CD4-positive, alpha-beta T cell treated with Interleukin-17A for 1 hour (primary cell): ENCODE results near the gene CDH5.

Experiments used
- DNase-seq: peaks from one replicate; pipeline ENCODE4 v3.0.0-alpha.2; 2020

Gene CDH5

DNA sequence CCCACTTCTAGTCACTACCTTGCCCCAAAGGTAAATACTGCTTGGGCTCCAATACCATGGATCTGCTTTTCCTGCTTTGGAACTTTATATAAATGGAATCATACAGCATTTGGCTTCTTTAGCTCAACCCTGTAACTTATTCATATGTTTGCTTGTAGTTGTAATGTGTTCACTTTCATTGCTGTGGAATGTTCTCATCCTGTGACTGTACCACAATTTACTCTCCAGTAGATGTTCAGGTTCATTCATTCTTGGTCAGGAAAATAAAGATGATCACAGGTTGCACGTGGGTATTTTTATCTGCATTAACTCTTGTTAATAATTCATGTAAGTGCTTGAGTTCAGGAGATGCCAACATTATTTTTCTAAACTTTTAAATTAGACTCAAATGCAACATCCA, 53.9 kb downstream of the CDH5 start:
- DNase-seq: no peak

DNA sequence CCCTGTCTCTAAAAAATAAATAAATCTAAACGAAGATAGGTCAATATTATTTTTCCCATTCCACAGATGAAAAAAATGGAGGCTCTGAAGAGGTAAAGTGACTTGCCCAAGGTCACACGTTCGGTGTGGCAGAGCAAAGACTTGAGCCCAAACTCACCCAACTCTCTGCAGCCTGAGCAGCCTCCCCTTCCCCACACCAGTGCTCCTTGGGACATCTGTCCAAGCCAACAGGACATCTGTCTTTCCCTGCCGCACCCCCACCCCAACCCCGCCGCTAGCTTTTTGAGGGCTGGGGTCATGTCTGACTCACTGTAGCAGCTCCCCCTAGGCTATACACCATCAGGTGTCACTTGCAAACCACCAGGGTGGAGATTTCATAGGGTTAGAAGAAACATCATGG, 55.4 kb downstream of the CDH5 start:
- DNase-seq: no peak

DNA sequence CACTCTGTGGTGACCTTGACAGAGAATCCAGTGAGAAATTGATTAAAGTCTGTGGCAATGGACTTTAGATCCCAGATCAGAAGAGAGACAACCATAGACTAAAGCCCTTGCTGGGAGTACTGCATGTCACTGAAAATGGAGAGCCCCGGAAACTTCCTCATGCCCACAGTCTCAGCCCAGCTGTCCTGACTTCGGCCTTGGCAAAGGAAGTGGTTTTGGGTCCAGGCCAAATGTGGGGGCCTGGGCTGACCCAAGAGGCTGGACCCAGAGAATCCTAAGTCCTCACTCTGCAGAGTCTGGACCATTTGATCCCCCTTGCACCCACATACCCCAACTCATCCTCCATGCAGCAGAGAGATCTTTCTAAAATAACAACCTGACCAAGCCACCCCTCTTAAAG, 55.9 kb downstream of the CDH5 start:
- no peak for DNase-seq

DNA sequence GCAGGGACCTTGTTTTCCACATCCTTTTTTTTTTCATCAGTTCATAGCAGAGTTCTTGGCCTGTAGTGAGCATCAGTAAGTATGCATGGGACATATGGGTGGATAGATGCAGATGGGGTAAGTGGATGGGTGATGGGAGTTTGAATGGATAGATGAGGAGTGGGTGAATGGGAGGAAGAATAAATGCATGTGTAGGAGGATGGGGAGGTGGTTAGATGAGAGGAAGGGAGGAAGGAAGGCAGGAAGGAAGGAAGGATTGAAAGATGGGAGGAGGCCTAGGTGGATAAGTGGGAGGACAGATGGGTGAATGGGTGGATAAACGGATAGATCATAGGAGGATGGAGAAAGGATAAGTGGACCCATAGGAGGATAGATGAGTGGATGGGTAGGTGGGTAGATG, 56.7 kb downstream of the CDH5 start:
- DNase-seq: no peak

DNA sequence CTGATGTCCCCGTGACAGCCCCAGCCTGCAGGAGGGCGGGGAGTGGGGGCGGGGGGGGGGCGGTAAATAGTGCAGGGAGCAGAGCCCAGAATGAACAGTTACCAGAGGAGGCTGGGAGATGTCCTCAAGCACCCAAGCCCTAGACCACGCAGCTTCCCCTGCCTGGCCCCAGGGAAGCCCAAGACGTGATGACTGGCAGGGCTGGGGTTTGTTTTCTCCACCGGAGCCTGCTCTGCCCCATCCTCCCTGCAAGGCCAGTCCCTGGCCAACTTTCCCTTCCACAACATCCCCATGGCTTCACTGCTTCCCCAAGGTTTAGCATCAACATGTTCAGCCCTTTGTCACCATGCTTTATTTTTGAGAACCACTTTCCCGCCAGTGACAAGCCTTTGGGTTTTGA, 59.2 kb downstream of the CDH5 start:
- DNase-seq: no peak

DNA sequence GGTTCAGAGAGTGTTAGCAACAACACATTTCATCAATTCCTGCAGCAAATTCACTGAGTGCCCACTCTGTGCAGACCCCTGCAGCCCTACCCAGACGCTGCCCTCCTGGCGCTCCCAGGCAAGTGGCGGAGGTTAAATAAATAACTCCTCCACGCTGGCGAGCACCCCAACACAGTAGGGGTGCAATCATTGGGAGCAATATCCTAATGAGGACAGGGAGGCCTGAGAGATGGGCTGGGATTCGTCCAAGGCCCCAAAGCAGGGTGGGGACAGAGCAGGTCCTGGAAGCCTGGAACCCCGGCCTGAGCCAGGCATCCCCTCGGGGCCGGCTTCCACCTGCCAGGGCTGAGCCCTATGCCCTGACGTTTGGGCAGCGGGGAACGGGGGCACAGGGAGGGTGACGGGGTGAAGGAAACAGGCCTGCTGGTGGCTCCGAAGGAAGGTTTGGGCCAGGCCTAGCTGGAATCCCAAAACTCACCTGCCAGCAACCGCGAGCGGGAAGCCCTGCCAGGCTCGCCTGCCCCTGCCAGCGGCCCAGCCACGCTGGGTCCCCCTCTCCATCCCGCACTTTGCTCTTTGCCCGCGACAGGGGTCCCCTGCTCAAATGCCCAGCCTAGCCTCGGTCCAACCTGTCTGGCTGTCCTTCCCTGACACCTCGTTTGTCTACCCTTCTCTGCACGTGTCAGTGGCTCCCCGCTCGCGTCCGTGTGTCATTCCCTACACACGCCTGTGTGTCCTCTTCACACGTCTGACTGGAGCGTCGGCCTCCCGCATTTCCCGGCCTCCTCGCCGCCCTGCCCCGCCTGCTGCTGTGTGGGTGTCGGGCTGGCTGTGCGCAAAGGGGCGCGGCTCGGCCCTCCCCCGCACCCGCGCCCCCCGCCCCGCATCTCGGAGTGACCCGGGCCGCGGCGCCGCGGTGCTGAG, 59.9 kb downstream of the CDH5 start:
- no peak for DNase-seq

DNA sequence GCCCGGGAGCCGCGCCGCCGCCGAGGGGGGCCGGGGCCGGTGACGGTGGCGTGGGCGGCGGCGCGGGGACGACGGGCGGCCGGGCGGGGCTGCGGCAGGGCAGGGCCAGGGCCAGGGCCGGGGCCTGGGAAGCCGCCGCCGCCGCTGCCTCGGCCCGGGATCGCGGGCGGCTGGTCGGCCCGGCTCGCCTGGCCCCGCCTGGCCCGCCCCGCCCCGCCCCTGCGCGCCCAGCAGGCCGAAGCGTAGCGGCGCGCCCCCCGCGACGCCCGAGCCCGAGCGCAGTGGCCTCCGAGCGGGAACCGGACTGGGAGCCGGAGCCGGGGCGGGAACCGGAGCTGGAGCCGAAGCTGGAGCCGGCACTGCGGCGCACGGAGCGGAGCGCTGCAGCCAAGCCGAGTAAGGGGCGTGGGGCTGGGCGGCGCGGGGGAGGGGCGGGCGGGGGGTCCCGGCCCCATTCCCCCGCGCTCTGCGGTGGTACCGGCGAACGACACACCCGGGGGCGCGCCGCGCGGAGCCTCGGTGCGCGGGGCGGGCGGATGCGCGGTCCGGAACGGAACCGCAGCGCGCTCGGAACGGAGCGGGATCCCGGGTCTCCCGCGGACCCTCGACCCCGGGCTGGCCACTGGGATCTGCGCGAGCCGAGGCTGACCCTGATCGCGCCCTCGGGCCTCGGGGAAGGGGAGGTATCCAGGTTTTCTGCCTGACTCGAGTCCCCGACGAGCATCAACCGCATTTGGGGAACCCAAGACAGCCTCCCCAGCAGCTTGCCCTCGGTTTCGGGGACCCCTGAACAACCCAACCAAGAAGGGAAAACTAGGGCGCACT, 60.8 kb downstream of the CDH5 start, which contains the start of gene BEAN1:
Gene BEAN1, plus strand, starts transcription at position 260 of the 825 bp plus-strand sequence. CDS start 10,382 bp downstream, outside the sequence.
- no peak for DNase-seq

DNA sequence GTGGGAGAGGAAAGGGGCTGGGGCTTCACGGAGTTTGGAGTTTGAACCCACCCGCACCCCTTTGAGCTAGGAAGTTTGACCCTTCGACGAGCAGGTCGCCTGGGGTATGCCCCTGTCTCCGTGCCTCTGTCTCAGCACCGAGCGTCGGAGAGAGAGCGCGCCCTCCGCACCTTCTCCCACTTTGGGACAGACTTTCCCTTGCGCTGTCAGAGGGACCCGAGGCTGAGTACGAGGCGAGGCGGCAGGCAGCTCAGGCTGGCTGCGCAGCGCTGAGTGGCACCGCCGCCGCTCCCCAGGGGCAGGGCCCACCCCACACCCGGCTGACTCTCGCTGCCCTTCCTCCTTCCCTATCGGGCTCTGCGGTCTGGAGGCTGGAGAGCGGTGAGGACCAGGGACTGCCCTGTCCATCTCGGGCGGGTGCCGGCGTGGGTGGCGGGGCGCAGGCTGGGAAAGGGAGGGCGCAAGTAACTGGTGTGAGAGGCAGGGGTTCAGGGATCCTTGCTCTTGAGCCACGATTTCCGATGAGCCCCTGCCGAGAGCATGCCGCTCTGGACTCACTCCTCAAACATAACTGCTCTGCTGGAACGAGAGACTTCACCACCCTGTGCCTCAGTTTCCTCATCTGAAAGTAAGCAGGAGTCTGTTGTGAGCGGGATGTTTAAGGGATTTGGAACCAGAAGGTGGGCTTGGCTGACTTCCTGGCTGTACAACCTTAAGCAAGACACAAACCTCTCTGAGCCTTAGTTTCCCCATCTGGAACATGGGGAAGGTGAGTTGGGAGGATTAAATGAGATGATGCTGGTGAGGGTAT, 61.6 kb downstream of the CDH5 start:
- no peak for DNase-seq

DNA sequence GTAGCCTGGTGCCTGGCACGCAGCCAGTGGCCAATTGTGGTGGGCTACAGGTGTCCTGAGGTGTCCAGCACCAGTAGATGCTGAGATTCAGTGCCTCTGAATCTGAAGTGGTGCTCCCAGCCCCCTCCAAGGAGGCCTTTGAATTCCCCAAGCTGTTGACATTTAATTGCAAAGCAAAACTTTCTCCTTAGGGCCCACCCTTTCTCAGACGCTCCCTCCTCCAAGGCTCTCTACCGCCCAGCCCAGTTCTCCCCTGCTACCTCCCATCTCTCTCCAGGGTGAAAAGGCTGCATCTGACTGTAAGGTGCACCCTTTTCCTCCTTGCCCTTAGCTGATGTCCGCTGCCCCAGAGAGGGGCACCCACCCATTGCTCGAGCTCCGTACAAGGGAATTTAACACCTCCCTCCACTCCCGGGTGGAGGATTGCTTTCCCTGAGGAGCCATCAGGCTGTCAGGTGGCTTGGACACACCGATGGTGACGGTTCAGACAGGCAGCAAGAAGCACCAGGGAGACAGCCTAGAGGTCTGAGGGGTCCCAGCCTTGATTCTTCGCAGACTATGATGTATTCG, 62.3 kb downstream of the CDH5 start:
- DNase-seq: no peak

DNA sequence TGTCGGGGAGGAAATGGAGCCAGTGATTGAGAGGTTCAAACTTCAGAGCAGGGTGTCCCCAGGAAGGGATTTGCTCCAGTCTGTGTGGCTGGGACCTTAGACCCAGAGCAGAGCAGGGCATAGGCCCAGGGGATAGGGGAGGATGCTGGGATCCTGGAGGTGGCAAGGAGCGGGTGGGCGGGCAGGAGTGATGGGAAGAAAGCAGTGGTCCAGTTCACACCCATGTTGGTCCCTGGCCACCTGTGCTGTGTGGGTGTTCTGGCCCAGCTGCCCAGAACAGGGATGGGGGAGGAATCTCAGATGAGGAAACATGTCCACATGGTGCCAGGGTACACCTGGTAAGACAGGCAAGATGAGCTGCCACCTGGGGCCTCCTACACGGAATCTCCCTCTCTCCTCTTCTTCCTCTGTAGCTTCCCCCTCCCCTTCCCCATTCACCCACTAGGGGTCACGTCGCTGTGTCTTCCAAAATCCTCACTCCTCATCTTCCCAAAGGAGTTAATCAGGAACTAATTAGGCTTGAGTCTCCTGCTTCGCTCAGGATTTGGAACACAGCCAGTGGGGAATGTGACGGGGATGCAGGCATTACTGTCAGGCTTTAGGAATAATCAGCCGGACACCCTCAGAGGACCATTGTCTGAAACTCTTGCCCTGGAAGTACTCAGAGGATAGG, 62.9 kb downstream of the CDH5 start:
- DNase-seq: no peak

DNA sequence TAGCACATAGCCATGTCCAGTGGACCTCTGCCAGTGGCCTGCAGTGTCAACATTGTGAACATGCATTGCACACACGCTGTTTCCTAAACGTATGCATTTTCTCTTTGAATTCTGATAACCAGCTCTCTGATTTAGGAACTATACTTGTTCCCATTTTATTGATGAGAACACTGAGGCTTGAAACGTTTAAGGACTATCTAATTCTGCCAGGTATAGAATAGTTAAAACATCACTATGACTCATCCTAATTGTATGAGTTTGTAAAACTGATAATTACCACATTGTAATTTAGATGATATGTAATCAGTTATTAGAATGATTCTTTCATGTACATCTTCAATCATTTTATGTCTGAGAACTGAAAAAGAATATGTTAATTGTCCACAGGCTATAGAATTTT, 63.7 kb downstream of the CDH5 start:
- no peak for DNase-seq

DNA sequence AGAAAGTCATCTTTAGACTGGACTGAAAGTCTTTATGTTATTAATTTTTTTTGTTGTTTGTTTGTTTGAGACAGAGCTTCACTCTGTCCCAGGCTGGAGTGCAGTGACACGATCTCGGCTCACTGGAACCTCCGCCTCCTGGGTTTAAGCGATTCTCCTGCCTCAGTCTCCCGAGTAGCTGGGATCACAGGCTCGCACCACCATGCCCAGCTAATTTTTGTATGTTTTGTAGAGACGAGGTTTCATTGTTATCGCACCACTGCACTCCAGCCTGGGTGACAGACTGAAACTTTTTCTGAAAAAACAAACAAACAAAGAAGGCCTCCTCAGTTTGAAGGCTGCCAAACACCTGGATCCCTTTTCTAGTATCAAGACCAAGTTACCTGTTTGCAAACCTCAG, 65.3 kb downstream of the CDH5 start:
- DNase-seq: no peak

DNA sequence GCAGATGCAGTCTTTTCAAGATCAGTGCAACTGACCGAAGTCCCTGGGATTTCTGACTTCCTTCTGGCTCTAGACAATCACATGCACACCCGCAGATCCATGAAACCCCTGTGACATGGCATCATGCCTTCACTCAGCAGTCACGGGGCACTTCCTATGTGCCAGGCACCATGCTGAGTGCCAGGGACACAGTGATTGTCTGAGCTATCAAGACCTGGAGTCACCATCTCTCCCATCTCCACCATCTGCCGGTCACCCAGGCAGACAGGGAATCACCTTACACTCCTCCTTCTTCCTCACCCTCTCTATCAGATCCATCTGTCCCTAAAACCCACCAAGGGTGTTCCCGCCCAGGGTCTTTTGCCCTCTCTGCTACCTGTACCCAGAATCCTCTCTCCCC, 65.9 kb downstream of the CDH5 start:
- DNase-seq: no peak

DNA sequence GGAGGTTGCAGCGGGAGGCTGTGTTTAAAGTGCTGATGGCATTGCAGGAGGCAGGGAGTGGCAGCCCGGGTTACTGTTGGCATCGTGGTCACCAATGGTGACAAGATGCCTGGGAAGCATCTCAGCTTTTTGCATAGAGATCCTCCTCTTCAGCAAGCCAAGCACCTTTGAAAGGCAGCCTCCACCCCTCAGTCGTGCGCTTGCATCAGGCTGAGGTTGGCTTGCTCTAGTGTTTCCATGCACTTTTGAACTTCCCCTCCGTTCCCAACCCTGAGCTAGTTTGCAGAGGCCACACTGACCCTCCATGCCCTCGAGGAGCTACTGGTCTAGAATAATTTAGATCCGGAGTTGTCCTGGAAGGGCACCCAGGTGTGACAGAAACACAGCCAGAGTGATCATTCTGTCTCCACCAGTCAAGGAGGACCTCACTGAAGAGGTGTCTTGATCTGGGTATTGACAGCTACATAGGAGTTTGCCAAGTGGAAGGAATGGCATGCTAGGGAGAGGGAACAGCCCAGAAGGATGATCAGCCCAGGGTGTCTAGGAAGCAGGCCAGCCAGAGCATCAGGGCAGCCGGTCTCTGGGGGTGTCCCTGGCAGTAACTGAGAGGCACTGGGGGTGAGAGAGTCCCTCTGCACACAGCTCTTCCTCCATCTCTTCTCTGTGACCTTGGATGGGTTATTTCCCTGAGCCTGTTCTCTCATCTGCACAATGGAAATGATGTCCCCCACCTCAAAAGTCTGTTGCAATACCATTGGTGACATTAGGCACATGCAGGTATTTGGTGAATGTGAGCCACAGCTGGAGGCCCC, 68.3 kb downstream of the CDH5 start:
- no peak for DNase-seq

DNA sequence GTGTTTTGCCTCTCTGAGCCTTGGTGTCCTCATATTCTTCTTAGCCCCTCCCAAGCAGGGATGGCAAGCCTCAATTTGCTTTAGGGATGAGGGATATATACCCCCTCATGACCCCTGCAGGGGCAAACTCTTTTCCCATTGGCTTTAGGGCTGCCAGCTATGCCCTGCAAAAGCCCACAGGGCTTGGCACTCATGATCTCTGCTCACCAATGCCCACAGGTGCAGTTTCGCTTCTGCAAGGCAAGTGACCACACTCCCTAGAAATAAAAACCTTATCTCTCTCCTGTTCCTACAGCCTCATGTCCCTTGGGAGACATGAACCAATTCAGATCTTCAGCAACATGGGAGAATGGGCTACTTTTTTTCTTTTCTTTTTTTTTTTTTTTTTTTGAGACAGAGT, 69.4 kb downstream of the CDH5 start:
- DNase-seq: no peak

DNA sequence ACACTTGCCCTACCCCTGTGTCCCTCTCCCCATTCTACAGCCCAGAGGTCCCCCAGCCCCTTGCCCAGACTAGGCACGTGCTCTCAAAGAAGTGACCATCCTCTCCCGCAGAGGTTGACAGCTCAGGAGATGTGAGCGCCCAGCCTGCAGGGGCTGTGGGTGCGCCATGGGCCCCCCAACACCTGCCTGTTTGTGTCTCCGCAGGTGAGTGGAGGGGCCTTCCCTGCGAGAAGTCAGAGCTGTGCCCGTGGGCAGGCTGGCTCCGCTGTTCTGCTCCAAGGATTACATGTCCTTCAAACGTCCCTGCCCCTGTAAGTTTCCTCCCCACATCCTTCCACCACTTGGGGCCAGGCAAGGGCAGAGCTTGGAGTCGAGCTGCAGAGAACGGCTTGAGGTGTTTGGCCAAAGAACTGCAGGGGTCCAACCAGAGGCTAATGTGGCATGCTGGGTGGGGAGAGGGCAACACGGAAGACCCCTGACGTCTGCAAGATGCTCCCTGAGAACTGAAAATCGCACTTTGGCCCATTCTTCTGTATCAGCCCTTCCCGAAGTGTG, 71.0 kb downstream of the CDH5 start:
- no peak for DNase-seq

DNA sequence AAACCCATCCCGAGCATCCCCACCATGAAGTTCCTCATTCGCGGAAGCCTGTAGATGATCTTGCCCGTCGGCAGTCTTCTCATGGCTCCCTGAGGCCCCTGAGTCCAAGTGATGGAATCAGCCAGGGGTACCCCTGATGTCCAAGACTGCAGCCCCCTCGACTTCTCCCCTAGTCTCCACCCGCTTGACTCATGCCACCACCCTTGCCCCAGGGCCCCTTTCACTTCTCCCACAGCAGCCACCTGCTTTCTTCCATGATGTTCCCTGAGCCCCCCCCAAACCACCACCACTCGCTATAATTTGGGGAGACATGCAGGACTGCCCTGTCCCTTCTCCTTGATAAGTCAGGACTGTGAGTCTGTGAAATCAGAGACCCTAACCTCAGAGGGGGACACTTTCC, 72.0 kb downstream of the CDH5 start:
- DNase-seq: no peak

DNA sequence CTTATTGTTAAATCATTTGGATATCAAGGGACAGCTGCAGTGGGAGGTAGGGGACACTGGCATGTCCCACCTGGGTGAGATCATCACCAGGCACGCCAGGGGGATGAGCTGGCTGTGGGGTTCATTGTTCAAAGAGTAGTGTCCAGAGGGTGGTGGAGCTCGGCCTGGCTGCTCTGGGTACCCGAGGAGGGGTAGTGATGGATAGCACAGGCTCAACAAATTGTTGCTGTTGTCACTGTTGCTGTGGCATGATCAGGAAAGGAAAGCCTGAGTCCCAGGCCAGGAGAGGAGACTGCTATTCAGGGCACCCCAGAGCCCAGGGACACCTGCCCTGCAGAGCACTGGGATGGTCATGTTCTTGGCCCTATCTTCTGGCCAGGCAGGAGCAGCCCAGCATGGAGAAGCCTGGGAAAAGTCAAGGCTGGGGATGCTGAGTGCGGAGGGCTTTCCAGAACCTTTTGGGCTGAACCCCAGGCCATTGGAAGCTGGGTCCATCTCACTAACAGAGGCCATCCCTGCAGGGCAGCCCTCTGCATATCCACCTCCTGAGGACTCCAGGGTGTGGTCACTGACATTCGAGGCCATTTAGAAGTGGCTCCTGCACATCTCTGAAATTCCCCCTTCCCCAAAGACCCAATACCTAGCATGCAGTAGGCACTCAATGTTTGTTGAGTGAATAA, 72.7 kb downstream of the CDH5 start:
- DNase-seq: no peak

DNA sequence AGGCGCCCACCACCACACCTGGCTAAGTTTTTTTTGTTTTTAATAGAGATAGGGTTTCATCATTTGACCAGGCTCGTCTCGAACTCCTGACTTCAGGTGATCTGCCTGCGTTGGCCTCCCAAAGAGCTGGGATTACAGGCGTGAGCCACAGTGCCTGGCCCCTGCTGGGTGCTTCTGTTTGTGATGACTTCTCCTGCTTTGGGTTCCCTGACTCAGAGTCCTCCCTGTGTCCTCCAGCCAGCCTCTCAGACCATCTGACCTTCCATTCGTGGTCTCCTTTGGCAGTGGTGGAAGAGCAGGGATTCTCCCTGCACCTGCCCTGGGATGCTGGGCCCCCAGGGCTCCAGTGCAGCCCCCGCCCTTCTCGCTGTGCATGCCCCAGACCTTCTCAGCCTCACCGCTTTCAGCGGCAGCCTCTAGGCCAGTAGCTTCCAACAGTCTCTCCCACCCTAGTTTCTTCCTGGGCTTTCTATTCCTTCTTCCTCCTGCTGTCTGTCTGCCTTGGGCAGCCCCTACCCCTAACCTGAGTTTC, 73.8 kb downstream of the CDH5 start:
- no peak for DNase-seq

DNA sequence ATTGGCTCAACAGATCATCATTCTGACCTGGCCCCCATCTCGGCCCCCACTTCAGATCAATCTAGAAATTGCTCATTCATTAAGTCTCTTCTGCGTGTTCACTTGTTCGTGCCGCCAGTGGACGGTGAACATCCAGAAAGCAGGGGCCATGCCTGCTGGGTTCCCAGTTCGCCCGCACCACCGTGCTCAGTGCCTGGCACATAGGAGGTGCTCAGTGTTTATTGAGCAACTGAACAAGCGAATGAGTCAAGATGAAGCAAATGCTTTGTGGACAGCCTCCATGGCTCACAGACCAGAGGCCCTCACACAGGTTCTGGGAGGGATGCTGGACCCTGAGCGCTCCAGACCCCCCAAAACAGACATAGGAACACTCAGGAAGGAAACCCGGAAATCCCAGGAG, 74.5 kb downstream of the CDH5 start:
- DNase-seq: no peak
